ENCODE measurements around the gene ATP8B4.

Gene ATP8B4

DNA sequence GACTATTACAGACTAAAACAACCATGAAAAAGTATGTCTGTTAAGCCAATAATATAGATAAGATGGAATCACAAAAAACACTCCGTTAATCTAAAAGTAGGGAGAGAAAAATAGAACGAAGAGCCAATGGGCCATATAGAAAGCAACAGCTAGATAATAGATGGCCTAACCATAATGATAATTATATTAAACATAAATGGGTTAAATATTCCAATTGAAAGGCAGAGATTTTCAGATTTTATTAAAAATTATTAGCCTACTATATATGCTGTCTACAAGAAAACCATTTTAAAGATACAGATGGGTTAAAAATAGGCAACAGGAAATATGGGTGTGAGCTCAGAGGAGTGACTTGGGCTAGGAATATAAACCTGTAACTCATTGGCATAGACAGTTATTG, 76.3 kb downstream of the ATP8B4 start:
- DNase-seq (ENCODE audit: extremely low read depth in 1 of 2, low read depth in 1 of 2): no peak

GRCh38 chr15:50030456-50030855, 88.6 kb downstream of the ATP8B4 start:
- DNase-seq (ENCODE audit: extremely low read depth in 1 of 2, low read depth in 1 of 2): no peak

DNA sequence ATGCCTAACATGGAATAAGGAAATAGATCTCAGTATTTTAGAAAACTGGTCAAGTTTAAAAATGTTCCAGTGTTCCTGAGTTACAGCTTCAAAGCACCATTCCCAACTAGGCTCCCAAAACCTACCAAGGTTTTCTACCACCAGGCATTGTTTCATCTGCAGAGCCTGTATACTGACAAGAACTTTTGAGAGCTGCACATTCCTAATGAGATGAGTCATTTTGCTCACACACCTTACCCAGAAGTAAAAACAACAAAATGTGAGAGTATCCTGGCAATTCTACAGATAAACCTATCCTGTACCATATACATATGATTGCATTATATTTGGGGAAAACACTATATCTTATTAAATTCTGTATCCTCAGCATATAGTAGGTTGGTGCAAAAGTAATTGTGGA, 90.7 kb downstream of the ATP8B4 start:
- no peak for DNase-seq (ENCODE audit: extremely low read depth in 1 of 2, low read depth in 1 of 2)

GRCh38 chr15:50024281-50024680, 94.8 kb downstream of the ATP8B4 start:
- DNase-seq (ENCODE audit: extremely low read depth in 1 of 2, low read depth in 1 of 2): no peak

GRCh38 chr15:50018491-50018890, 100.5 kb downstream of the ATP8B4 start:
- DNase-seq (ENCODE audit: extremely low read depth in 1 of 2, low read depth in 1 of 2): no peak

GRCh38 chr15:50017522-50017921, 101.5 kb downstream of the ATP8B4 start:
- no peak for DNase-seq (ENCODE audit: extremely low read depth in 1 of 2, low read depth in 1 of 2)

- no peak for DNase-seq (ENCODE audit: extremely low read depth in 1 of 2, low read depth in 1 of 2)
Observed at GRCh38 chr15:50016951-50017350, 102.1 kb downstream of the ATP8B4 start.

DNA sequence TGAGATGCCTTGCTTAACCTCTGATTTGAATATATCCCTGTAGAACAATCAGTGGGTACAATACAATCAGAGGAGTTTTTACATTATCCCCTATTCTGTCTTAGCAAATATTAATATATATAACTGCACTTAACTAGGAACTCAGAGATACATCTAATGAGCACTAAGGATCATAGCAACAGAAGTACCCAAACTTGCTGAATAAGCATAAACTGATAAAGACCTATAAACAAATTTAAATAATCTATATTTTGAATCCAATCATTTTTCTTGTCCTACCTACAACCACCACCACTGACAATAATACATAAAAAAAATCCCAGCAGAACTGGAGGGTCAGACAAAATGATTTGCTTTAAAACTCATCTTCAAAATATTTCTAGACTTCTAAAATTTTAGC, 106.2 kb downstream of the ATP8B4 start:
- no peak for DNase-seq (ENCODE audit: extremely low read depth in 1 of 2, low read depth in 1 of 2)

DNA sequence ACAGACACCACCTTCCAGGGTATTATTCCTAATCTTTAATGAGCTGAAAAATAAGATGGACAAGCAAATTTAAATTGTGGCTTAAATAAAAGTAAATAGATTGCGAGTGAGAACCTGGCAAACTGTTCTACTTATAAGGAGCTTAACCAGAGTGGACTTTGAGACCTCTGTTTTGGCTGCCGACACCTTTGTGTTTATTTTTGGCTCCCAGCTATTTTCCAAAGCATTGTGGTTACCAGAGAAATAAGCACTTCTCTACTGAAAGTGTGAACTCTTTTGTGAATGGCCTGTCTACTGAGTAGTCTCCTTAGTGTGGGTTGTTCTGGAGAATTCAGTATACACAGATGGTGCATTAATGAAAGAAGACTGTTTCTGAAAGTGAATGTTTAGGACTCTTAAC, 109.4 kb downstream of the ATP8B4 start:
- no peak for DNase-seq (ENCODE audit: extremely low read depth in 1 of 2, low read depth in 1 of 2)

DNA sequence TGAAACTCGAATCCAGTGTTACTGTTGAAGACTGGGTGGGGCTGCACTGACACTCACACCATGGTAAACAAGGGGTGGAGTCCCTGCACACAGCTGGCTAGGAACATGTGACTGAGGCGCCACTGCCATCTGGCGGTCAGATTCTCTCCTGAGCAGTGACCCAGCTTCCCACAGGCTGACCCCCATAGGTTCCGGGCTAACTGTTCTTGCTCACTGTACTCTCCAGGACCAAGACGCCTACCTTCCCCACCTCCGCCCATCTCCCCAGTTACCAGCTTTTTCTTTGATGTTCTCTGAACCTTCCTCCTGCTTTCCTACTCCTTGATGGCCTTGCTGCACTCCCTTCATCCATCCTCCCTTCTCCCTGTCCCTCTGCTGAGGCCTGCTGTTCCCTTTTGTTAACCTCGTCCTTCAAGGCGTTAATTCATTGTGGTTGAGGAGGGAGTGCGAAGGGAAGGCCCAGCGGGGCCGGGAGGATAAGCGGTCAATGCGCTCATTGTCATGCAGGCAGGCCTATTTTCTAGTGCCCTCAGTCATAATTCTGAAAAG, 115.2 kb downstream of the ATP8B4 start:
- DNase-seq (ENCODE audit: extremely low read depth in 1 of 2, low read depth in 1 of 2): peak; percentile 1 to 28

DNA sequence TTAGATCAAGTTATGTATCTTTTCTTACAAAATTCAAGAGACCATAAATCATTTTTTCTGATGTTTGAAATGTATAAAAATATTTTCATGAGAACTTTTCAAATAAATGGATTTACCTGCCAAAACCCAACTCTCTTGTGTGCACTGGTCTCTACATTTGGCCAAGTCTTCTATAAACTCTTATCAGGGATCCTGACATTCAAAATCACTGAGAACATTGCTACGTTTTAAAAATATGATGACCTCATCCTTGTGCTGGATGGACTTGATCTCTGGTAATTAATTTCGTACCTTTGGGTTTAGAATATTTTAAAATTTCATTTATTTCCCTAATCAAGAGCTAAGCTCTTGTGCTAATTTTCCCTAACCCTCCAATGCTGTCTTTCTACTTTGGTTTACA, 127.4 kb downstream of the ATP8B4 start:
- DNase-seq (ENCODE audit: extremely low read depth in 1 of 2, low read depth in 1 of 2): no peak

DNA sequence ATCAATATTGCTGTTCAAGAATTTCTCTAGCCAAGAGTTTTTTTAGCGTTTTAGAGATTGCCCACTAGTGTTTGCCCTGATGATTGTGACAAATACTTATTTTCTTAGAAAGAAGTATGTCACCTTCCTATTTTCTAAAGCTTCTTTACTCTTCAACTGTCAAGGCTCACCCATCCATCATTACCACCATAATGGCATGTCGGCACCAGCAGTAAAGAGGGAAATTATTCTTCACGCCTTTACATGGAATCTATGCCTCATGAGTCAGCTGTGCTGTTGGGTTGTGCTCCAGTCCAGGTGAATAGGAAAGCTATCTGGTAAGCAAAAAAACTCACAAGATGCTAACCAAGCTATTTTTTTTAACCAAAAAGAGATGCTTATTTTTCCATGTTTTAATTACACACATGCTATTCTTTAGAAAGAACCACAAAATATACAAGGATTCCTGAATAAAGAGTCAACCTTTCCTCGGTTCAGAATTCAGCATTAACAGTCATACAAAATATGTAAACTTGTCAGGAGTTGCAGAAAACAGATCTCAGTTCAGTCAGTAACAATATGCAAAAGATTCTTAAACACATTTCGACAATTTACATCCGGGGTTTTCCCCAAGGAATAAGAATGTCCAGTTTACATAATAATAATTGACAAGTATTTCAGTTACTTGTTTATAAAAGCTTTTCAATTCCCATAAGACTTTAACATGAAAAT, 128.0 kb downstream of the ATP8B4 start:
- DNase-seq (ENCODE audit: extremely low read depth in 1 of 2, low read depth in 1 of 2): no peak

GRCh38 chr15:49989498-49989897, 129.5 kb downstream of the ATP8B4 start:
- no peak for DNase-seq (ENCODE audit: extremely low read depth in 1 of 2, low read depth in 1 of 2)

DNA sequence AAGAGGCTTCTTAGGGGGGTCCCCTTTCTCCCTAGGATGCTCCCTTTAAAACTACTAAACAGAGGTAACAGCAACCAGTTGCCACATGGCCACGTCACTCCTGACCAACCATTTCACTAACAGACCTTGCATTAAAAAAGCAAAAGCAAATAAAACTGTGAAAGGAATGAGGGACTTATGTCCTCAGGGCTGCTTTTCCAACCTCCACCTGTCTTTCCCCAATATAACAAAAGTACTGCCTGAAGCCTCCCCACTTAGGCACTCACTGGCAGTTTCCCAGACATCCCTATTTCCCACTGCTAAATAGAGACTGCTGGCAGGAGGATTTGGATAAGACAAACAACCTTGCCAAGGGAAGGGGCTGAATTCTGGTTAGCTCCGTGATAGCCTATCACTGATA, 130.3 kb downstream of the ATP8B4 start:
- no peak for DNase-seq (ENCODE audit: extremely low read depth in 1 of 2, low read depth in 1 of 2)

- DNase-seq (ENCODE audit: extremely low read depth in 1 of 2, low read depth in 1 of 2): no peak
Observed at GRCh38 chr15:49987896-49988295, 131.1 kb downstream of the ATP8B4 start.

GRCh38 chr15:49987198-49987785, 131.7 kb downstream of the ATP8B4 start:
- DNase-seq (ENCODE audit: extremely low read depth in 1 of 2, low read depth in 1 of 2): no peak

GRCh38 chr15:49986326-49986725, 132.7 kb downstream of the ATP8B4 start:
- DNase-seq (ENCODE audit: extremely low read depth in 1 of 2, low read depth in 1 of 2): no peak

DNA sequence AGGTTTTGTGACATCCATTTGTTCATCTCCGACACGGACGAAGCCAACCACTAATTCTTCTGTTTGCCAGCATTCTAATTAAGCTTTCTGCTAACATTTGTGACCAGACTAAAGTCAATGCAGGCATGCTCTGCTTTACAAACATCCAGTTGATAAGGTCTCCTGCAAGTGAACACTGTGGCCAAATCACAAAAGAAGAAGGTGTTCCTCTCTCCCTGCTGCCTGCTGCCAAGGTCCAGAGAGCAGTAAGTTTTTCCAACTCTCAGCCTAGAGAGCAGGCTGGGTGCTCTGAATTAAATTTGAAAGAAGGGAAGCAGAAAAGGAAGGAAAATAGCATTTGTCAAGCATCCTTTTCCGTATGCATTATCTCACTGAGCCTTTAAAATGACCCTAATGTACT, 133.6 kb downstream of the ATP8B4 start:
- no peak for DNase-seq (ENCODE audit: extremely low read depth in 1 of 2, low read depth in 1 of 2)

DNA sequence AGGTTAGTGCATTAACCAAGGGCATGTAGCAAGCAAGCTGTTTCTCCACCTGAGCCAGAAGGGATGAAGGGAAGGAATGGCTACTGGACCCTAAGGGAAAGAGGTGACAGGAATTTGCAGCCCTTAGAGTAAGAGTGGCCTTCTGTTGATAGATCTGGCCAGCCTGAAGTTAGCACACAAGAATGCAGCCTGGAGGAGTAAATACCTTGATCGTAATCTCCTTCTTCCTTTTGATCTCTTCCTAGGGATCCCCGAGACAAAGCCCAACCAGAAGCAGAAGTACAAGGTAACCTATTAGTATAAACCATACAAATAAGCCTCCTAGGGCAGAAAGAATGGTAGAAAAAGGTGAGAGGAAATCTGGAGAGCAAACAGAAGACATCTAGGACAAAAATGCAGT, 134.6 kb downstream of the ATP8B4 start:
- no peak for DNase-seq (ENCODE audit: extremely low read depth in 1 of 2, low read depth in 1 of 2)

DNA sequence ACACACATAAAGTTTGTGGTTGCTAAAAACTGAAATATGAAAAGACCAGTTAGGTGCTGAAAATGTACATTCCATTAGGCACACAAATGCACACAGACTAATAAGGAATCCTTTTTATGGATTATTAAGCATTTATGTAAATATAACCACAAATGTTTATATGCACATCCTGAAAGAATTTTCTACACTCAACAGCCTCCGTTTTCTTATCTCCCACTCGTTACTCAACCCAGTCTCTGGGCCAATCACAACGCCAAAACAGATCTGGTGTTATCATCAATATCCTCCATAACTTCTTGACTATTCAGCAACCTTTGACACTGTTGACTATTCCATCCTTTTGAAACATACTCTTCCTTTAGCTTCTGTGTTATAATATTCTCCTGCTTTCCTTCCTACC, 136.4 kb downstream of the ATP8B4 start:
- no peak for DNase-seq (ENCODE audit: extremely low read depth in 1 of 2, low read depth in 1 of 2)

DNA sequence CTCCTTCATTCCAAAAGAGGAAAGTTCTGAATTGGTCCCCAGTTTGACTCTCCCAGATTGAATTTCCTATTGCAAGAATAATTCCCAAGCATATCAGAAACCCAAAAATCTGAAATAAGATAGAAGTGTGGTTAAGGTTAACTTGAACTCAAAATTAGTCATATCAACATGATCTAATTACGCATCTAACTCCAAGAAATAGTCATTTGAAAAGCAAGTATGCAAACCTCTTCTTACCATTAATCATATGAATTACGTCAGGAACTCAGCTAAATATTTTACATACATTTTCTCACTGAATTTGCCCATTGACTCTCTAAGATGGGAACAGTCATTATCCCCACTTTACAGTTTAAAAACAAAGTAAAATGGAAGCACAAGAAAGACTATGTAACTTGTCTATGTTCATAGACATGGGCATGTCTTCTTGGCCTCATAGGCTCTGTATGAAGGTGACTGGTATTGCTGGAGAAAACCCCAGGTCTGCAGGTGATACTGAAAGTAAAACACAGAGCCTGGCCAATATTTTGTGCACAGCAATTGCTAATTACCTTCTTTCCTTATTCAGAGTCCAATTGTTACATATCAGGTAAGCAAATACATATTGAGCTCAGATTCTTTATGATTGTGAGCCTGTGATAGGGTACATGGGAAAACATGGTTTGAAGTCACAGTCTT, 139.2 kb downstream of the ATP8B4 start:
- no peak for DNase-seq (ENCODE audit: extremely low read depth in 1 of 2, low read depth in 1 of 2)

DNA sequence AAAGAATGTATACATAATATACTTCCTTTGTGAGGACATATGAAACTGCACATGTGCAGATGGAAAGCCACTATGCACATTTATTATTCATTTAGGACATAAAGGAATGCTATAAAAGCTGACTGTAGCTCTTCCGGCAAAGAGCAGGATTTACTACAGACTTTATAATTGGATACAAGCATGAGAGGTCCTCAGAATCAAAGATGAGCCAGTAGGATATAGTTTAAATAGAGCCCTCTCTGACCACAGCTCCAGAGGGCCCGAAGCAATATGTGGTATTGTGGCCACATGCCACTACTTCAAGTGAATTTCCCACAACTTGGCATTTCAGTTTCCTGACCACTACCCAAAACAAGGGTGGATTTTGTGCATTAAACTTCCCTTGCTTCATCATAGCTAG, 140.9 kb downstream of the ATP8B4 start:
- no peak for DNase-seq (ENCODE audit: extremely low read depth in 1 of 2, low read depth in 1 of 2)

Measured in activated CD8-positive, alpha-beta memory T cell treated with anti-CD3 and anti-CD28 coated beads for 1 hour (primary cell).